GM18511 (cell line): ENCODE results near the gene TLR8.

Experiments used
- ATAC-seq: cut with Tn5 transposase; IDR thresholded peaks from one replicate; pipeline ENCODE4 v1.9.1; 2021; ENCODE audit warnings: mild to moderate bottlenecking, moderate library complexity; ENCODE audit not compliant: unreplicated experiment

The TLR8 gene

DNA sequence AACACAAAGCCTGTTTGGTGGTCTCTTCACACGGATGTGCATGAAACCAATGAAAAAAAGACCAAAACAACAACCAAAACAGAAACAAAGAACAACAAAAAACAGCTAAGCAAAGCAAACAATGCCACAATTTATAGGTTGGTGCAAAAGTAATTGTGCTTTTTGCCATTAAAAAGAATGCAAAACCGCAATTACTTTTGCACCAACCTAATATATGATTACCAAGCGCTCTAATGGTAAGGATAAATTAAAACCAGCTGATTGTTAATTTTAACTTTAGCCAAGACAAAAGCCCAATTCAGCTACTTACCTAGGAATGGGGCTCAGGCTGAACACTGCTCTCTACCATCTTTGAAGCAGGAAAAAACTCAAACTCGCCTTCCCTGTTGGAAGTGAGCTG, 39.1 kb downstream of the TLR8 start:
- no peak for ATAC-seq

DNA sequence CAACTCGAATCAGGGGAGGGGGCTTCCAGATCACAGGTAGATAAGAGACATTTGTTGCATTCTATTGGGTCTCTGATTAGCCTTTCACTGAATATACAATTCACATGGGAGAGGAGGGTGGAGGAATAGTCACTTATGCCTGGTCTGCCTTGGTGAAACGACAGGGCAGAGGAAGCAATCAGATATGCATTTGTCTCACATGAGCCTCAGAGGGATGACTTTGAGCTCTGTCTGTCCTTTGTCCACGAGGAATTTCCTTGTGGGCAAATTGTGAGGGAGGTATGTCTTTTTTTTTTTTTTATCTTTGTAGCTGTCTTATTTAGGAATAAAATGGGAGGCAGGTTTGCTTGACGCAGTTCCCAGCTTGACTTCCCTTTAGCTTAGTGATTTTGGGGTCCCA, 40.0 kb downstream of the TLR8 start:
- ATAC-seq = no peak

DNA sequence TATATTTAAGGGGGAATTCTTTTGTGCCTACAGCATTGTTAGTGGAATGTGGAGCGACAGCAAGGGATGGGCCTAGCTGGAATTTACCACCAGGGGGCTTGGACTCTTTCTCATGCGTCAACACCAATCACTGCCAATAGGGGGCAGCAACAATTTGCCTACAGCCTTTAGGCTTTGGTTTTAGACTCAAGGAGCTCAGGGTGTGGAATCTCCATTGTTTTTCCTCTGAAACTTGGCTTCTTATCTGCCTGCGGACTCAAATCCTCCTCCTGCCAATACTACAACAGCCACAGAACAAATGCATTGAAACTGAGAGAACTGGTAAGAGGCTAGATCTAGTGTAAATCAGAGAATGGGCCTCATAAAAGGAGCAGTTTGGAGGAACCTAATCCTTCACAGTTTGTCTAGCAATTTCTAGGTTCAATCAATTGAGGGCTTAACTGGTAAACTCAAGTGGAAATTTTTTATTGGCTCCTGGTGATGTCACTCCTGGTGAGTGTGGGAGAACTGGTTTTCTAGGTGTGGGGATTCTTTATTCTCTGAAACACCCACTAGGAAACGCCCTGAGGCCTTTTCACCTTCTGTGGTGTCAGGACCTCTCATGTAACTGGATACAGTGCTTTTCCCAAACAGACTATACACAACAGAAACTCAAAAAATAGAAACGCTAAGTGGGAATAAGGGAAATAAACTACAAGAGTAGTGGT, 40.6 kb downstream of the TLR8 start:
- peak; percentile 43 for ATAC-seq

DNA sequence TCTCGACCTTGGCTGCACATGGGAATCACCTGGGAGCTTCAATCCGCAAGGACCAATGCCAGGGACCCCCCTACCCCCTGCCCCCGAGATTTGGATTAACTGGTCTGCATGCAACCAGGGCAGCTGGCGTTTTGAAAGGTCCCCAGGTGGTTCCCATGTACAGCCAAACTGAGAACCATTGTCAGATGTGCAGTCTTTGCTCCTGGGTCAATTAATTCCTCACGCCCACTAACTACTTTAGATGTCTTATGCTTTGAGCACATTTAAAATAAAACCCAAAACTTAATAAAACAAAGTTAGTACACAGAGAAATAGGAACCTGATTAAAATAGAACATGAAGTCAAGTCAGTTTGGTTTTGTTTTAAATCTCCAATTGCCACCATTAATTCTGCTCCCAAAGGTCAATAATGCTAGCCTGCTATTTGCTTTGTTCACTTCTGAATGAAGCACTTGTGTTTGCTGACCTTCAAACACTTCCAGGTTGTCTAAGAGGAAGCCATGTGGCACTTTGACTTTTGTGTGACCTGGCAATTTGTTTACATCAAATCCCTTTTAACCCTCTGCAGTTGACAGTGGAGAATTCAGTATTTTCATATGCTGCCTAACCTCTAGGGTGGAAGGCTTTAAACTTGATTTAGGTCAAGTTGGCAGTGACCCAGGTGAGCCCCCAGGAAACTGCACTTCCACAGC, 41.3 kb downstream of the TLR8 start:
- no peak for ATAC-seq

GRCh38 chrX:12948495-12948894, 42.1 kb downstream of the TLR8 start:
- ATAC-seq = no peak

- no peak for ATAC-seq
Measured at GRCh38 chrX:12949205-12949926, 42.9 kb downstream of the TLR8 start.

DNA sequence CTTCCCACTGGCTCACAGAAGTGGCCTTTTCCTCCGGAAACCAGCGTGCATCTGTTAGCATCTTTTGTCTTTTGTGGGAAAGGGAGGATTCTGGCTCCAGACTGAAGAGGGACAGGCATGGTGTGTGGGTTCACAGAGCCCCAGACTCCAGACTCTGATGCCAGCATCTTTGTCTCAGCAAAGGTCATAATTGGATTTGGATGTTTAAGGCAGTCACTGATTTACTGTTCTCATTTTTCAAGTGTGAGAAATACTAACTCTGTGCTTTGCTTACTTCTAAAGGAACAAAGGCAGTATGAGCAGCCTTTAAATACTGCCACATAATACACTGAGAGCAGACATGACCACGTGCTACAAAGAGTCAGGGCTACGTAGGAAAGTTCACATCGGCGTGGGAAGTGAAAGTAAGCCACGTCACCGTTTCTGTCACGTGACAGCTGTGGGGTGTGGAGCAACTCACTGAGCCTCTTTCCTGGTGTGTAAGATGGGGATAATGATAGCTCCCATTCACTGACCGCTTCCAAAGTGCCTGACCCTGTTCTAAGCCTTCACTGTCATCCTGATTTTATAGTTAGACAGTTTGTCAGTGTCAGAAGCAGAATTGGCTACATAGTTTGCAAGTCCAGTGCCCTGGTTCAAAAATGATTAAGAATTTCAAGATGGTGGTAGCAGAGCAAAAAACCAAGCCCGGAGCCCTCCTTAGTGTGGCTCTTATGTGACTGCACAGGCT, 43.7 kb downstream of the TLR8 start:
- ATAC-seq = peak; percentile 68

GRCh38 chrX:12950851-12951594, 44.6 kb downstream of the TLR8 start:
- peak; percentile 55 for ATAC-seq

DNA sequence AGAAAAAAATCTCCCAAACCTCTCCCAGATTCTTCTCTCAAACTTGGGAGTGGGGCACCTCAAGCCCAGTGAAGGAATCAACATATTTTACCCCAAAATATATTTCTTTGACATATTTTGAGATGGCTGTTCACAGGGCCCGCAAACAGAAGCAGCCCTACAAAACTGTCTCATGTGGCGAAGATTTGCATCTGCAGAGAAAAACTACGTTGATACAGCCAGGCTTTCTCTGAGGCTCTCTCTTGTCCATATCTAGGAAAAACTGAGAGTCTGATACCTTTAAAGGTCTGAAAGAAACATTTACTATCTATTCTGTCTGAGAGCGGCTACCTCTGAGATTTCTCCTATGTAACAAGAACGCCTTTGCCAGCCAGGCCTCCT, 45.2 kb downstream of the TLR8 start:
- no peak for ATAC-seq

DNA sequence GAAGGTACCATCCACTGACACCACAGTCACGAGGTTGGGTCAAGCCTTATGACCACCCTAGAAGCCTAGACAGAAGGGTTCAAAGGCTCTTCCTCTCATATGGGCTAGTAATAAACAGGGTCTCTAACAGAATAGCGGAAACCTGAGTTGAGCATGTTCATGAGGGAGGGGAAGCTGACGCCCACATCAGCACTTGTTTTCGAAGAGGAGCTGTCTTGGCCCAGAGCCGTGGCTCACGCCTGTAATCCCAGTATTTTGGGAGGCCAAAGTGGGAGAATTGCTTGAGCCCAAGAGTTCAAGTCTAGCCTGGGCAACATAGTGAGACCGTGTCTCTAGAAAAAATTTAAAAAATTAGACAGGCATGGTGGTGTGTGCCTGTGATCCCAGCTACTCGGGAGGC, 47.0 kb downstream of the TLR8 start:
- ATAC-seq = no peak

GRCh38 chrX:12954376-12954775, 48.0 kb downstream of the TLR8 start:
- no peak for ATAC-seq

DNA sequence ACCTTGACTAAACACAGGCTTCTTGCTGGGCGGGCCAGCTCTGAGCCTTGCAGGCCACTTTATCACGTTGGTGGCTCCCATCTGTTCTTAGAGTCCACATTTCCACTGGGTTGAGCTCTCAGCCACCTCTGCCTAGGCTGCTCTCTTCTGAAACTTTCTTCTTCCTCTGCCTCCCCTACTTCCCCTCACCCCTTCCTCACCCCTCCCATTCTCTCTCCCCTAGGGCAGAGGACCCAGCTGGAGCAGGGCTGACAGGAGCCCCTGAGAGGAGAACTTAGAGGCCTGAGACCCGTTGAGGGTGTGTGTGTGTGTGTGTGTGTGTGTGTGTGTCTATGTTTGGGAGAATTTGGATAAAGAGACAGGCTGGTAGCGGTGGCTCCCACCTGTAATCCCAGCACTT, 48.6 kb downstream of the TLR8 start:
- no peak for ATAC-seq

DNA sequence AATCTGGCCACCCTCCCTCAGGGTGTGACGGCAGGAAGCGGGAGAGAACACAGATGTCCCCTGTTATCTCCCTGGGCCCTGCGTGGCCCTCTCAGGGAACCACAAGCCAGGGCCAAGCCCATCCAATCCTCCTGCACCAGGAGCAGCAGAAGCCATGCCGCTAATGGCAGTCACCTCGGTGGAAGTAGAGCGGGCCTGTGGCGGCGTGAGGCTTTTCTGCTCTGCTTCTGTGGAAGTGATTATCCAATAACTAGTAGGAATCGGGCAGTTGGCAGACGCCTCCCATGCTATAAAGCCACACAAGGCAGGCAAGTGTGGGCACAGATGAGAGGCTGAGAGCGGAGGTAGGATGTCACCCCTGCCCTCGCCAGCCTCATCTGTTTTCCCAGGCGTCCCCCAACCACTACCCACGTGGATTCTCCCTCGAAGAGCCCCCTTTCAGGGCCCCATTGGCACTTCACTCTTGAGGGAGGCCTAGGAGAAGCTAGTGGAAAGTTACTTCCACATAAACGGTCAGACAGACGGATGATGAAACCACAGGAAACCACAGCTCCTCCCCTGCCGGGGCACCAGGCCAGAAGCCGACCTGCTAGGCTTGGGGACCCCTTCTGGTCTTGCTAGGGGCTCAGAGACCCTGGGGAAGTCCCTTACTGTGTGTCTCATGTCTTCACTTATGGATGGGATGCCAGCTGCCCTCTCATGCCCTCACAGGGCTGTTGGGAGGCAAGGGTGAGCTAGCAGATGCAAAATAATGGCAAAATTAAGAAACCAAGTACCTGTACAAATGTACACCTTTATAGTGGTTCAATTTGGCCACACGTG, 49.7 kb downstream of the TLR8 start:
- peak; percentile 60 for ATAC-seq

DNA sequence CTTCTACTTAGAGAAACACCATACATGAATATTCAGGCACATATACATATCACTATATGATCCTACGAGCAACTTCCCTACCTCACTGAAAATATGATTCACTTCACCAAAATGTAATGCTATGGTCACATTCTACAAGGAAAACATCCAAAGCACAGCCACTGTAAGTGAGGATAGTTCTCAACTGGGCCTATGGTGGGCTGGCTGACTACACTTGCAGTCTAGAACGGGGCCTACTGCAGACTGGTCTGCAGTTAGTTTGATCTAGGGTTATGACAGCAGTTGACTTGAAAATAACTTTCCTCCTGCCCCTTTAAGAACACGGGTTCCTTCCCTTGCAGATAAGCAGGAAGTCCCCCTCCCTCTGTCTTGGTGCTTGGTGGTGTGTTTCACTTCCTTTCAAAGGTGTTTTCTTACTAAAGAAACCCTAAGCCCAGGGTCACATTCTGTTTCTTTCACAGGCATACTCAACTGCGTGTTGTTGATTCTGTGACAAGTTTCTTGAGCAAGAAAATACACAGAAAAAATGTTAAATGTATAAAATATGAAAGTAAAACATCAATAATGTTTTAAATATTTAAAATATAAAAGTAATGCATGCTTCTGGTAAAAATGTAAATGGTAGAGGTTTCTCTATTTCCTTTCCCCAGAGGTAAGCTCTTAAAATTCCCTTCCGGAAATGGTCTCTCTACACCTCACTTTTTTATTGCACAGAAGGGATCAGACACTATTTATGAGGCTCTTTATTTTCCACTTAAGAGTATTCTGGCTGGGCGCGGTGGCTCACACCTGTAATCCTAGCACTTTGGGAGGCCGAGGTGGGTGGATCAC, 50.5 kb downstream of the TLR8 start:
- ATAC-seq = peak; percentile 87

DNA sequence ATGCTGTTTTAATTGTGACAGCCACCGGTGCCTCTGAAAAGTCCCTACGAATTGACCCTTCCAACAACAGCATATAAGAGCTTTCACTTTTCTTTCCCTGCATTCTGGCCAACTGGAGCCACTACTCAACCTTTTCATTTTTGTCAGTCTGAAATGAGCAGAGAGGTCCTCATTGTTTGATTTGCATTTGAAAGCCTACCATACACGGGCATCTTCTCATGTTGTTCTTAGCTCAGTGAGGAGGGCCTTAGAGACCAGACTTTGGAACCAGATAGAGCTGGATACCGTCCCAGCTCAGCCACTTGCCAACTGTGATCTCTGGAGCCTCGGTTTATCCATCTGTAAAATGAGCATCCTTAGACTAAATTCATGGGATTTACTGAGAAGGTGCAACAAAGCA, 51.6 kb downstream of the TLR8 start:
- no peak for ATAC-seq

DNA sequence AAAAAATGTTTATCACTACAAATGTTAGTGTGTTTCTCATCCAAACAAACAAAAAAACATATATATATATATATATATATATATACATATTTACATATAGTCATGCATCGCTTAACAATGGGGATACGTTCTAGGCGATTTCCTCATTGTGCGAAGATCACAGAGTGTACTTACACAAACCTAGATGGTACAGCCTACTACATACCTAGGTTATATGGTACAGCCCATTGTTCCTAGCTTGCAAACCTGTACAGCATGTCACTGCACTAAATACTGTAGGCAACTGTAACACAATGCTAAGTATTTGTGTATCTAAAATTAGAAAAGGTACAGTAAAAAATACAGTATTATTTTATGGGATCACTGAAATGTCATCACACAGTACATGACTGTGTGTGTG, 52.0 kb downstream of the TLR8 start:
- ATAC-seq = no peak

GRCh38 chrX:12961196-12961718, 54.8 kb downstream of the TLR8 start:
- ATAC-seq = no peak

GRCh38 chrX:12962041-12962504, 55.7 kb downstream of the TLR8 start:
- ATAC-seq = peak; percentile 77
